WTC11 (cell line): ENCODE measurements around the gene AHNAK. TPM values are rescaled to one million over a fixed set of nuclear protein-coding genes. Genes with fewer than 3 reads are reported as not detected.
A peak's percentile ranks its signal among the peaks of the same experiment; 100 is the strongest.

Experiments used
- ATAC-seq: fragments of 200-7000 bp; cut with Tn5 transposase; 2 replicates; pipeline ENCODE4 v1.10.0; 2021; ENCODE audit warnings: mild to moderate bottlenecking, moderate library complexity
- CTCF ChIA-PET: fragments of 300-600 bp; sonication (Branson Sonifier 250); formaldehyde crosslinking; loops from one replicate; lab custom pipeline; 2021; ENCODE audit warnings: antibody characterized with exemption; lab: Charles Lee
- POLR2A ChIA-PET: fragments of 350-600 bp; sonication (Branson Sonifier 250); formaldehyde crosslinking; loops from one replicate; lab custom pipeline; 2021; ENCODE audit warnings: antibody characterized with exemption; lab: Charles Lee
- DNase-seq: peaks from one replicate; pipeline ENCODE4 v3.0.0; 2021; ENCODE audit warnings: low spot score
- H3K27ac Mint-ChIP-seq: 2 replicates; pipeline ENCODE4 v1.8.0; 2021; ENCODE audit warnings: mixed read lengths
- H3K27me3 Mint-ChIP-seq: 2 replicates; pipeline ENCODE4 v1.8.0; 2021; ENCODE audit warnings: low read depth, mild to moderate bottlenecking, moderate library complexity, mixed read lengths
- H3K36me3 Mint-ChIP-seq: 2 replicates; pipeline ENCODE4 v1.8.0; 2021; ENCODE audit warnings: mixed read lengths
- H3K4me1 Mint-ChIP-seq: 2 replicates; pipeline ENCODE4 v1.8.0; 2022; ENCODE audit warnings: mixed read lengths
- H3K4me3 Mint-ChIP-seq: 2 replicates; pipeline ENCODE4 v1.8.0; 2021; ENCODE audit warnings: mild to moderate bottlenecking, moderate library complexity, mixed read lengths
- H3K9me3 Mint-ChIP-seq: 2 replicates; pipeline ENCODE4 v1.8.0; 2021; ENCODE audit warnings: mixed read lengths
- CREM ChIP-seq: sonication (generic); formaldehyde crosslinking; IDR thresholded peaks from 2 replicates; pipeline ENCODE4 v1.8.1; 2022; ENCODE audit warnings: mild to moderate bottlenecking, missing genetic modification reagents, moderate library complexity
- E2F1 ChIP-seq: sonication (generic); formaldehyde crosslinking; IDR thresholded peaks from 2 replicates; pipeline ENCODE4 v1.8.0; 2022; ENCODE audit warnings: mild to moderate bottlenecking, missing genetic modification reagents
- ETV6 ChIP-seq: sonication (generic); formaldehyde crosslinking; IDR thresholded peaks from 2 replicates; pipeline ENCODE4 v1.8.1; 2022; ENCODE audit warnings: mild to moderate bottlenecking, missing genetic modification reagents
- FOXK1 ChIP-seq: sonication (generic); formaldehyde crosslinking; IDR thresholded peaks from 2 replicates; pipeline ENCODE4 v1.8.0; 2022; ENCODE audit warnings: mild to moderate bottlenecking, moderate library complexity, missing genetic modification reagents
- FOXP1 ChIP-seq: sonication (generic); formaldehyde crosslinking; IDR thresholded peaks from 2 replicates; pipeline ENCODE4 v1.8.0; 2022; ENCODE audit warnings: missing genetic modification reagents, mild to moderate bottlenecking, moderate library complexity, borderline replicate concordance
- GABPB1 ChIP-seq: sonication (generic); formaldehyde crosslinking; IDR thresholded peaks from 2 replicates; pipeline ENCODE4 v1.8.1; 2023; ENCODE audit warnings: mild to moderate bottlenecking, missing genetic modification reagents
- HMGXB4 ChIP-seq: sonication (generic); formaldehyde crosslinking; IDR thresholded peaks from 2 replicates; pipeline ENCODE4 v1.8.1; 2023; ENCODE audit warnings: mild to moderate bottlenecking, moderate library complexity, missing genetic modification reagents
- NFE2L1 ChIP-seq: sonication (generic); formaldehyde crosslinking; IDR thresholded peaks from 2 replicates; pipeline ENCODE4 v1.8.1; 2023; ENCODE audit warnings: missing genetic modification reagents
- NR1H2 ChIP-seq: sonication (generic); formaldehyde crosslinking; IDR thresholded peaks from 2 replicates; pipeline ENCODE4 v1.9.0; 2021; ENCODE audit warnings: mild to moderate bottlenecking, moderate library complexity, missing genetic modification reagents
- NR2C2 ChIP-seq: sonication (generic); formaldehyde crosslinking; IDR thresholded peaks from 2 replicates; pipeline ENCODE4 v1.8.0; 2022; ENCODE audit warnings: mild to moderate bottlenecking, missing genetic modification reagents
- TEAD1 ChIP-seq: sonication (generic); formaldehyde crosslinking; IDR thresholded peaks from 2 replicates; pipeline ENCODE4 v1.8.0; 2022; ENCODE audit warnings: mild to moderate bottlenecking, missing genetic modification reagents
- ZBTB43 ChIP-seq: sonication (generic); formaldehyde crosslinking; IDR thresholded peaks from 2 replicates; pipeline ENCODE4 v1.8.1; 2023; ENCODE audit warnings: mild to moderate bottlenecking, missing genetic modification reagents
- ZNF121 ChIP-seq: sonication (generic); formaldehyde crosslinking; IDR thresholded peaks from 2 replicates; pipeline ENCODE4 v1.8.0; 2023; ENCODE audit warnings: missing genetic modification reagents
- ZNF317 ChIP-seq: sonication (generic); formaldehyde crosslinking; IDR thresholded peaks from 2 replicates; pipeline ENCODE4 v1.8.1; 2023; ENCODE audit warnings: low read depth, mild to moderate bottlenecking, moderate library complexity, missing genetic modification reagents, borderline replicate concordance
- ZNF423 ChIP-seq: fragments of 250-450 bp; sonication (Bioruptor Pico); IDR thresholded peaks from 2 replicates; pipeline ENCODE4 v2.1.2; 2022; ENCODE audit warnings: mild to moderate bottlenecking, moderate library complexity
- total RNA-seq: library from RNA; stranded (reverse); gene quantifications from 3 replicates; pipeline ENCODE4 v1.2.3, GENCODE V29; 2021
- TF ChIP-seq, protein P1 (sequence below): sonication (generic); formaldehyde crosslinking; IDR thresholded peaks from 2 replicates; pipeline ENCODE4 v1.8.0; 2023; ENCODE audit warnings: mild to moderate bottlenecking, missing genetic modification reagents
- TF ChIP-seq, protein P2 (sequence below): fragments of 250-450 bp; sonication (Bioruptor Pico); IDR thresholded peaks from 2 replicates; pipeline ENCODE4 v1.8.0; 2021; ENCODE audit warnings: mild to moderate bottlenecking
- TF ChIP-seq, protein P3 (sequence below): sonication (generic); formaldehyde crosslinking; IDR thresholded peaks from 2 replicates; pipeline ENCODE4 v1.8.0; 2022; ENCODE audit warnings: mild to moderate bottlenecking, missing genetic modification reagents
- TF ChIP-seq, protein P4 (sequence below): fragments of 250-450 bp; sonication (Bioruptor Pico); IDR thresholded peaks from 2 replicates; pipeline ENCODE4 v1.9.0; 2021; ENCODE audit warnings: mild to moderate bottlenecking
- TF ChIP-seq, protein P5 (sequence below): sonication (generic); formaldehyde crosslinking; IDR thresholded peaks from 2 replicates; pipeline ENCODE4 v1.8.0; 2022; ENCODE audit warnings: mild to moderate bottlenecking, missing genetic modification reagents
- TF ChIP-seq, protein P6 (sequence below): sonication (generic); formaldehyde crosslinking; IDR thresholded peaks from 2 replicates; pipeline ENCODE4 v1.8.1; 2023; ENCODE audit warnings: mild to moderate bottlenecking, missing genetic modification reagents, moderate library complexity

The AHNAK gene
- total RNA-seq, 1 experiment from 2014 or later = 21.0 TPM

- TF ChIP-seq, protein P1, sequence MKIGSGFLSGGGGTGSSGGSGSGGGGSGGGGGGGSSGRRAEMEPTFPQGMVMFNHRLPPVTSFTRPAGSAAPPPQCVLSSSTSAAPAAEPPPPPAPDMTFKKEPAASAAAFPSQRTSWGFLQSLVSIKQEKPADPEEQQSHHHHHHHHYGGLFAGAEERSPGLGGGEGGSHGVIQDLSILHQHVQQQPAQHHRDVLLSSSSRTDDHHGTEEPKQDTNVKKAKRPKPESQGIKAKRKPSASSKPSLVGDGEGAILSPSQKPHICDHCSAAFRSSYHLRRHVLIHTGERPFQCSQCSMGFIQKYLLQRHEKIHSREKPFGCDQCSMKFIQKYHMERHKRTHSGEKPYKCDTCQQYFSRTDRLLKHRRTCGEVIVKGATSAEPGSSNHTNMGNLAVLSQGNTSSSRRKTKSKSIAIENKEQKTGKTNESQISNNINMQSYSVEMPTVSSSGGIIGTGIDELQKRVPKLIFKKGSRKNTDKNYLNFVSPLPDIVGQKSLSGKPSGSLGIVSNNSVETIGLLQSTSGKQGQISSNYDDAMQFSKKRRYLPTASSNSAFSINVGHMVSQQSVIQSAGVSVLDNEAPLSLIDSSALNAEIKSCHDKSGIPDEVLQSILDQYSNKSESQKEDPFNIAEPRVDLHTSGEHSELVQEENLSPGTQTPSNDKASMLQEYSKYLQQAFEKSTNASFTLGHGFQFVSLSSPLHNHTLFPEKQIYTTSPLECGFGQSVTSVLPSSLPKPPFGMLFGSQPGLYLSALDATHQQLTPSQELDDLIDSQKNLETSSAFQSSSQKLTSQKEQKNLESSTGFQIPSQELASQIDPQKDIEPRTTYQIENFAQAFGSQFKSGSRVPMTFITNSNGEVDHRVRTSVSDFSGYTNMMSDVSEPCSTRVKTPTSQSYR = no peak
- TF ChIP-seq NFE2L1 (CRISPR knock-in tag) = no peak
- no peak for TF ChIP-seq GABPB1 (CRISPR knock-in tag)
Measured at GRCh38 chr11:62592146-62592815, 45.7 kb upstream of the AHNAK start (continued).

- peaks cover 46% of the 10 kb centered on the region for H3K36me3 Mint-ChIP-seq
- no peaks in the 10 kb centered on the region; the same call in 1 of the 2 replicates for H3K27me3 Mint-ChIP-seq
- TF ChIP-seq, protein P2, sequence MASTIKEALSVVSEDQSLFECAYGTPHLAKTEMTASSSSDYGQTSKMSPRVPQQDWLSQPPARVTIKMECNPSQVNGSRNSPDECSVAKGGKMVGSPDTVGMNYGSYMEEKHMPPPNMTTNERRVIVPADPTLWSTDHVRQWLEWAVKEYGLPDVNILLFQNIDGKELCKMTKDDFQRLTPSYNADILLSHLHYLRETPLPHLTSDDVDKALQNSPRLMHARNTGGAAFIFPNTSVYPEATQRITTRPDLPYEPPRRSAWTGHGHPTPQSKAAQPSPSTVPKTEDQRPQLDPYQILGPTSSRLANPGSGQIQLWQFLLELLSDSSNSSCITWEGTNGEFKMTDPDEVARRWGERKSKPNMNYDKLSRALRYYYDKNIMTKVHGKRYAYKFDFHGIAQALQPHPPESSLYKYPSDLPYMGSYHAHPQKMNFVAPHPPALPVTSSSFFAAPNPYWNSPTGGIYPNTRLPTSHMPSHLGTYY (CRISPR knock-in tag) = no peak
- TF ChIP-seq FOXP1 (CRISPR knock-in tag) (peak; percentile 68; the same call in 1 of the 2 replicates), ZBTB43 (CRISPR knock-in tag) (0 out of 2 replicates have a peak, but pooled peaks have one; percentile 59), ZNF121 (CRISPR knock-in tag) (no peak), FOXK1 (CRISPR knock-in tag) (peak; percentile 97), TEAD1 (CRISPR knock-in tag) (peak; percentile 85; the same call in 1 of the 2 replicates), E2F1 (no peak), GABPB1 (CRISPR knock-in tag) (peak; percentile 78), NFE2L1 (CRISPR knock-in tag) (0 out of 2 replicates have a peak, but pooled peaks have one; percentile 49), ETV6 (peak; percentile 91), NR1H2 (CRISPR knock-in tag) (no peak), HMGXB4 (0 out of 2 replicates have a peak, but pooled peaks have one; percentile 18), NR2C2 (CRISPR knock-in tag) (no peak), ZNF423 (CRISPR knock-in tag) (no peak), ZNF317 (CRISPR knock-in tag) (no peak), CREM (peak; percentile 95)
- TF ChIP-seq, protein P3, sequence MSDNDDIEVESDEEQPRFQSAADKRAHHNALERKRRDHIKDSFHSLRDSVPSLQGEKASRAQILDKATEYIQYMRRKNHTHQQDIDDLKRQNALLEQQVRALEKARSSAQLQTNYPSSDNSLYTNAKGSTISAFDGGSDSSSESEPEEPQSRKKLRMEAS = peak; percentile 79
- TF ChIP-seq, protein P4, sequence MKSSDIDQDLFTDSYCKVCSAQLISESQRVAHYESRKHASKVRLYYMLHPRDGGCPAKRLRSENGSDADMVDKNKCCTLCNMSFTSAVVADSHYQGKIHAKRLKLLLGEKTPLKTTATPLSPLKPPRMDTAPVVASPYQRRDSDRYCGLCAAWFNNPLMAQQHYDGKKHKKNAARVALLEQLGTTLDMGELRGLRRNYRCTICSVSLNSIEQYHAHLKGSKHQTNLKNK = peak; percentile 54; the same call in 1 of the 2 replicates
- TF ChIP-seq, protein P5, sequence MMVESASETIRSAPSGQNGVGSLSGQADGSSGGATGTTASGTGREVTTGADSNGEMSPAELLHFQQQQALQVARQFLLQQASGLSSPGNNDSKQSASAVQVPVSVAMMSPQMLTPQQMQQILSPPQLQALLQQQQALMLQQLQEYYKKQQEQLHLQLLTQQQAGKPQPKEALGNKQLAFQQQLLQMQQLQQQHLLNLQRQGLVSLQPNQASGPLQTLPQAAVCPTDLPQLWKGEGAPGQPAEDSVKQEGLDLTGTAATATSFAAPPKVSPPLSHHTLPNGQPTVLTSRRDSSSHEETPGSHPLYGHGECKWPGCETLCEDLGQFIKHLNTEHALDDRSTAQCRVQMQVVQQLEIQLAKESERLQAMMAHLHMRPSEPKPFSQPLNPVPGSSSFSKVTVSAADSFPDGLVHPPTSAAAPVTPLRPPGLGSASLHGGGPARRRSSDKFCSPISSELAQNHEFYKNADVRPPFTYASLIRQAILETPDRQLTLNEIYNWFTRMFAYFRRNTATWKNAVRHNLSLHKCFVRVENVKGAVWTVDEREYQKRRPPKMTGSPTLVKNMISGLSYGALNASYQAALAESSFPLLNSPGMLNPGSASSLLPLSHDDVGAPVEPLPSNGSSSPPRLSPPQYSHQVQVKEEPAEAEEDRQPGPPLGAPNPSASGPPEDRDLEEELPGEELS (CRISPR knock-in tag) = peak; percentile 31; the same call in 1 of the 2 replicates
- TF ChIP-seq, protein P6, sequence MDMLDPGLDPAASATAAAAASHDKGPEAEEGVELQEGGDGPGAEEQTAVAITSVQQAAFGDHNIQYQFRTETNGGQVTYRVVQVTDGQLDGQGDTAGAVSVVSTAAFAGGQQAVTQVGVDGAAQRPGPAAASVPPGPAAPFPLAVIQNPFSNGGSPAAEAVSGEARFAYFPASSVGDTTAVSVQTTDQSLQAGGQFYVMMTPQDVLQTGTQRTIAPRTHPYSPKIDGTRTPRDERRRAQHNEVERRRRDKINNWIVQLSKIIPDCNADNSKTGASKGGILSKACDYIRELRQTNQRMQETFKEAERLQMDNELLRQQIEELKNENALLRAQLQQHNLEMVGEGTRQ = peak; percentile 48
Measured at GRCh38 chr11:62591448-62592145, 45.0 kb upstream of the AHNAK start, which contains the start of gene TUT1. Gene TUT1 (minus strand): TSS chr11:62591523. CDS start chr11:62591485, 38 bp downstream.

More at GRCh38 chr11:62591448-62592145, 45.0 kb upstream of the AHNAK start, which contains the start of gene TUT1:
- ATAC-seq (peak; percentile 89), DNase-seq (peak; percentile 96)
- CTCF ChIA-PET = interaction anchor here (0.6 to 4.5 kb wide), 39 partner anchors 9 to 251 kb away, joined by 3 to 74 read pairs (median 5); partner anchors contain the start of genes B3GAT3, BSCL2, C11orf98 and CSKMT
- POLR2A ChIA-PET = interaction anchor here (0.5 to 3.1 kb wide), 42 partner anchors 9 to 254 kb away, joined by 3 to 53 read pairs (median 7); partner anchors contain the start of genes ASRGL1, B3GAT3, BSCL2 and C11orf98
- peaks cover 19% of the 10 kb centered on the region for H3K4me1 Mint-ChIP-seq
- peak within 1 kb of the TSS; percentile 91 for H3K27ac Mint-ChIP-seq
- no peaks in the 10 kb centered on the region for H3K9me3 Mint-ChIP-seq
- peak within 1 kb of the TSS; percentile 99 for H3K4me3 Mint-ChIP-seq
